H9 (cell line): ENCODE results near the gene KCTD7. TPM values are rescaled to one million over a fixed set of nuclear protein-coding genes. Genes with fewer than 3 reads are reported as not detected.

Source experiments
- DNase-seq: peaks from one replicate; pipeline ENCODE4 v3.0.0-alpha.2; 2017
- H2AFZ ChIP-seq: one replicate; pipeline ENCODE4 v1.6.1; 2013; ENCODE audit warnings: mild to moderate bottlenecking, low read length, control low read depth, moderate library complexity
- H2AK5ac ChIP-seq: 2 replicates; pipeline ENCODE4 v1.6.1; 2013; ENCODE audit warnings: low read length, control low read depth, mixed read lengths; ENCODE audit not compliant: insufficient read length
- H2BK120ac ChIP-seq: one replicate; pipeline ENCODE4 v1.6.1; 2013; ENCODE audit warnings: low read depth, mild to moderate bottlenecking, low read length, control low read depth, inconsistent platforms; ENCODE audit not compliant: poor library complexity, severe bottlenecking
- H2BK12ac ChIP-seq: 2 replicates; pipeline ENCODE4 v1.6.1; 2013; ENCODE audit warnings: low read length, control low read depth, mixed read lengths, low read depth; ENCODE audit not compliant: insufficient read length
- H2BK15ac ChIP-seq: 2 replicates; pipeline ENCODE4 v1.6.1; 2013; ENCODE audit warnings: low read depth, low read length, control low read depth
- H2BK20ac ChIP-seq: one replicate; pipeline ENCODE4 v1.6.1; 2013; ENCODE audit warnings: low read depth, mild to moderate bottlenecking, low read length, control low read depth, inconsistent platforms; ENCODE audit not compliant: poor library complexity, severe bottlenecking
- H2BK5ac ChIP-seq: 2 replicates; pipeline ENCODE4 v1.6.1; 2013; ENCODE audit warnings: low read length, control low read depth, mixed read lengths; ENCODE audit not compliant: insufficient read length
- H3K14ac ChIP-seq: 2 replicates; pipeline ENCODE4 v1.6.1; 2013; ENCODE audit warnings: low read length, control low read depth; ENCODE audit not compliant: insufficient read depth
- H3K18ac ChIP-seq: 2 replicates; pipeline ENCODE4 v1.6.1; 2013; ENCODE audit warnings: low read depth, mild to moderate bottlenecking, mixed read lengths, low read length, control low read depth; ENCODE audit not compliant: insufficient read length
- H3K23ac ChIP-seq: 2 replicates; pipeline ENCODE4 v1.6.1; 2013; ENCODE audit warnings: low read length, control low read depth, mixed read lengths, low read depth; ENCODE audit not compliant: insufficient read length
- H3K23me2 ChIP-seq: 2 replicates; pipeline ENCODE4 v1.6.1; 2013; ENCODE audit warnings: low read depth, mild to moderate bottlenecking, mixed read lengths, low read length, control low read depth; ENCODE audit not compliant: insufficient read length, poor library complexity, severe bottlenecking
- H3K27ac ChIP-seq: 2 replicates; pipeline ENCODE4 v1.5.1; 2013; ENCODE audit warnings: low read length, control low read depth, mixed read lengths, low read depth; ENCODE audit not compliant: insufficient read length
- H3K27me3 ChIP-seq: 2 replicates; pipeline ENCODE4 v1.6.1; 2013; ENCODE audit warnings: low read length, control low read depth, inconsistent platforms; ENCODE audit not compliant: insufficient read depth
- H3K4ac ChIP-seq: 2 replicates; pipeline ENCODE4 v1.6.1; 2013; ENCODE audit warnings: low read depth, mild to moderate bottlenecking, control low read depth, inconsistent platforms, low read length, moderate library complexity
- H3K4me1 ChIP-seq: 2 replicates; pipeline ENCODE4 v1.6.1; 2013; ENCODE audit warnings: low read length, control low read depth, inconsistent platforms; ENCODE audit not compliant: insufficient read depth
- H3K4me2 ChIP-seq: 2 replicates; pipeline ENCODE4 v1.6.1; 2013; ENCODE audit warnings: low read length, control low read depth, mixed read lengths; ENCODE audit not compliant: insufficient read length, insufficient read depth
- H3K56ac ChIP-seq: 2 replicates; pipeline ENCODE4 v1.6.1; 2013; ENCODE audit warnings: low read depth, mild to moderate bottlenecking, mixed read lengths, low read length, control low read depth; ENCODE audit not compliant: insufficient read length
- H3K79me1 ChIP-seq: 2 replicates; pipeline ENCODE4 v1.6.1; 2013; ENCODE audit warnings: low read depth, mild to moderate bottlenecking, moderate library complexity, low read length, control low read depth, inconsistent platforms; ENCODE audit not compliant: insufficient read depth, poor library complexity, severe bottlenecking
- H3K79me2 ChIP-seq: 2 replicates; pipeline ENCODE4 v1.6.1; 2013; ENCODE audit warnings: low read length, control low read depth, inconsistent platforms; ENCODE audit not compliant: insufficient read depth
- H3K9ac ChIP-seq: 2 replicates; pipeline ENCODE4 v1.6.1; 2013; ENCODE audit warnings: low read length, control low read depth, mixed read lengths; ENCODE audit not compliant: insufficient read length; ENCODE audit errors: extremely low read depth
- H3K9me3 ChIP-seq: one replicate; pipeline ENCODE4 v1.6.1; 2013; ENCODE audit warnings: low read depth, low read length, inconsistent platforms; ENCODE audit not compliant: control insufficient read depth
- H3T11ph ChIP-seq: one replicate; pipeline ENCODE4 v1.6.1; 2013; ENCODE audit warnings: mild to moderate bottlenecking, low read length, control low read depth, inconsistent platforms
- H4K20me1 ChIP-seq: one replicate; pipeline ENCODE4 v1.6.1; 2013; ENCODE audit not compliant: control insufficient read depth, insufficient read length, insufficient read depth
- H4K5ac ChIP-seq: 2 replicates; pipeline ENCODE4 v1.6.1; 2013; ENCODE audit warnings: low read depth, mild to moderate bottlenecking, mixed read lengths, low read length, control low read depth; ENCODE audit not compliant: insufficient read length
- H4K8ac ChIP-seq: replicated peaks from 2 replicates; pipeline ENCODE4 v1.6.1; 2013; ENCODE audit warnings: low read length, control low read depth, mixed read lengths, low read depth; ENCODE audit not compliant: insufficient read length
- H4K91ac ChIP-seq: 2 replicates; pipeline ENCODE4 v1.6.1; 2013; ENCODE audit warnings: low read depth, mild to moderate bottlenecking, moderate library complexity, mixed read lengths, low read length, control low read depth; ENCODE audit not compliant: insufficient read length
- H3K27ac Mint-ChIP-seq, 3 experiments: 2 replicates in 2 of 3; 3 replicates in 1 of 3; pipeline ENCODE4 v1.8.0; 2020 to 2021; ENCODE audit warnings: mixed read lengths in 3 of 3, mild to moderate bottlenecking in 1 of 3, moderate library complexity in 1 of 3
- H3K27me3 Mint-ChIP-seq: 2 replicates; pipeline ENCODE4 v1.8.0; 2021; ENCODE audit warnings: low read depth, mild to moderate bottlenecking, moderate library complexity, mixed read lengths
- H3K36me3 Mint-ChIP-seq, 3 experiments: 2 replicates in 2 of 3; 3 replicates in 1 of 3; pipeline ENCODE4 v1.8.0; 2020 to 2021; ENCODE audit warnings: low read depth in 3 of 3, mixed read lengths in 3 of 3; ENCODE audit not compliant: insufficient read depth in 1 of 3
- H3K4me1 Mint-ChIP-seq, 2 experiments: 2 replicates each; pipeline ENCODE4 v1.8.0; 2020; ENCODE audit warnings: mixed read lengths in 2 of 2
- H3K4me3 Mint-ChIP-seq, 2 experiments: 2 replicates in 1 of 2; 3 replicates in 1 of 2; pipeline ENCODE4 v1.8.0; 2020 to 2021; ENCODE audit warnings: mild to moderate bottlenecking in 2 of 2, mixed read lengths in 2 of 2, moderate library complexity in 1 of 2
- H3K9me3 Mint-ChIP-seq, 2 experiments: 2 replicates in 1 of 2; 3 replicates in 1 of 2; pipeline ENCODE4 v1.8.0; 2020; ENCODE audit warnings: mild to moderate bottlenecking in 2 of 2, mixed read lengths in 2 of 2, moderate library complexity in 1 of 2
- WGBS: extraction: QIAGEN DNeasy Blood & Tissue Kit; methylation state at CpG from one replicate; pipeline ENCODE4 v1.1.7; 2013; ENCODE audit warnings: missing lambda C conversion rate, low lambda C conversion rate, mixed read lengths; ENCODE audit not compliant: insufficient read length; ENCODE audit errors: extremely low coverage; 5-methylcytosine and 5-hydroxymethylcytosine counted together
- total RNA-seq: library from RNA; stranded (reverse); gene quantifications from 2 replicates; pipeline ENCODE4 v1.2.1, GENCODE V29; 2021
- TF ChIP-seq, protein P1 (sequence below): fragments of 200-600 bp; sonication (generic); conservative IDR thresholded peaks from 3 replicates; pipeline ENCODE4 v1.8.0; 2021; ENCODE audit warnings: antibody characterized with exemption, mild to moderate bottlenecking

Gene KCTD7
- total RNA-seq, 1 experiment from 2014 or later: 8.9 TPM

DNA sequence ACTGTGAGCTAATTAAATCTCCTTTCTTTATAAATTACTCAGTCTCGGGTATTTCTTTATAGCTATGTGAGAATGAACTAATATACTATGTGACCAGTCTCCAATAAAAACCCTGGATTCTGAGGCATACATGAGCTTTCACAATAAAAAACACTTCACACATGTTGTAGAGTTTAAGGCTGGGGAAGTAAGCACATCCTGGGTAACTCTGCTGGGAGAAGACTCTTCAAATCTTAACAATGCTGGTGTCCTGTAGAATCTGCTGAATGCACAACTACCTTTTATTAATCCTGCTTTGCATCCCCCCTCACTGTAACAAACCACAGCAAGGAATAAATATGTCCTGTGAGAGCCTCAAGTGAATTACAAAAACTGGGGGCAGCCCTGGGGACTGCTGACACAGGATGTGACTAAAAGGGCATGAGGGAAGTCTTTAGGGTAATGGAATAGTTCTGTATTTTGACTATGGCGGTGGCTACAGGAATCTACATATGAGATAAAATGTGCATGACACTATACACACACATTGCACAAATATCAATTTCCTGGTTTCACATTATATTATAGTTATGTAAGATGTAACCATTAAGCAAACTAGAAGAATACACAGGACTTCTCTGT lies 45.1 kb upstream of the KCTD7 start:
- Histone ChIP-seq H3K23me2 (no peaks in the 10 kb centered on the region), H3K79me2 (peaks cover 32% of the 10 kb centered on the region; the same call in 1 of the 2 replicates), H4K8ac (no peak overlapping the region), H3K27ac (no peak overlapping the region), H2BK120ac (no peak overlapping the region), H3K4me1 (no peaks in the 10 kb centered on the region), H4K91ac (no peak overlapping the region), H2AFZ (no peak overlapping the region), H3K23ac (no peak overlapping the region), H3K79me1 (peaks cover 11% of the 10 kb centered on the region), H3K56ac (no peak overlapping the region), H3K14ac (no peak overlapping the region), H4K5ac (no peak overlapping the region), H3K4me2 (no peak overlapping the region), H3T11ph (no peak overlapping the region), H2BK12ac (no peak overlapping the region), H2AK5ac (no peak overlapping the region), H3K4ac (no peak overlapping the region), H2BK5ac (no peak overlapping the region), H3K18ac (no peak overlapping the region), H2BK15ac (no peak overlapping the region), H4K20me1 (no peaks in the 10 kb centered on the region), H3K9me3 (no peaks in the 10 kb centered on the region), H3K27me3 (no peaks in the 10 kb centered on the region), H2BK20ac (no peak overlapping the region), H3K9ac (no peak overlapping the region)
- no peak overlapping the region for H3K4me3 Mint-ChIP-seq
- DNase-seq: no peak
- H3K27ac Mint-ChIP-seq: peak overlapping the region in 1 of 3 experiments; percentile 44; a peak in 2 of 7 replicates
- WGBS: no CpG with 5 or more reads among the region's 2 CpGs
- no peaks in the 10 kb centered on the region; a peak in 1 of 5 replicates for H3K9me3 Mint-ChIP-seq
- H3K4me1 Mint-ChIP-seq: peaks cover 0 to 2% of the 10 kb centered on the region in 2 experiments; a peak in 2 of 4 replicates
- no peaks in the 10 kb centered on the region for H3K27me3 Mint-ChIP-seq
- peaks cover 22 to 34% (median 32%) of the 10 kb centered on the region in 3 experiments; a peak in 6 of 7 replicates for H3K36me3 Mint-ChIP-seq
- TF ChIP-seq, protein P1, sequence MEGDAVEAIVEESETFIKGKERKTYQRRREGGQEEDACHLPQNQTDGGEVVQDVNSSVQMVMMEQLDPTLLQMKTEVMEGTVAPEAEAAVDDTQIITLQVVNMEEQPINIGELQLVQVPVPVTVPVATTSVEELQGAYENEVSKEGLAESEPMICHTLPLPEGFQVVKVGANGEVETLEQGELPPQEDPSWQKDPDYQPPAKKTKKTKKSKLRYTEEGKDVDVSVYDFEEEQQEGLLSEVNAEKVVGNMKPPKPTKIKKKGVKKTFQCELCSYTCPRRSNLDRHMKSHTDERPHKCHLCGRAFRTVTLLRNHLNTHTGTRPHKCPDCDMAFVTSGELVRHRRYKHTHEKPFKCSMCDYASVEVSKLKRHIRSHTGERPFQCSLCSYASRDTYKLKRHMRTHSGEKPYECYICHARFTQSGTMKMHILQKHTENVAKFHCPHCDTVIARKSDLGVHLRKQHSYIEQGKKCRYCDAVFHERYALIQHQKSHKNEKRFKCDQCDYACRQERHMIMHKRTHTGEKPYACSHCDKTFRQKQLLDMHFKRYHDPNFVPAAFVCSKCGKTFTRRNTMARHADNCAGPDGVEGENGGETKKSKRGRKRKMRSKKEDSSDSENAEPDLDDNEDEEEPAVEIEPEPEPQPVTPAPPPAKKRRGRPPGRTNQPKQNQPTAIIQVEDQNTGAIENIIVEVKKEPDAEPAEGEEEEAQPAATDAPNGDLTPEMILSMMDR: no peak
